Ovary (tissue), 9 donors: ENCODE results near the gene BICC1. TPM values are rescaled to one million over a fixed set of nuclear protein-coding genes. Genes with fewer than 3 reads are reported as not detected.

Experiments
- DNase-seq, 5 donors: peaks; one replicate each; pipeline ENCODE4 v3.0.0-alpha.2; 2019 to 2020
- H3K27ac ChIP-seq, 2 donors: fragments of 200-600 bp; one replicate each; pipeline versions ENCODE4 v1.5.1 to v1.8.0; 2019 to 2022
- H3K27me3 ChIP-seq: fragments of 200-600 bp; one replicate; pipeline ENCODE4 v1.8.0; 2022
- H3K36me3 ChIP-seq: fragments of 200-600 bp; sonication (generic); one replicate; pipeline ENCODE4 v1.5.1; 2019
- H3K4me1 ChIP-seq: one replicate; pipeline ENCODE4 v1.8.1; 2013; ENCODE audit warnings: mild to moderate bottlenecking, moderate library complexity; ENCODE audit not compliant: insufficient read depth
- H3K4me3 ChIP-seq: fragments of 200-600 bp; sonication (generic); one replicate; pipeline ENCODE4 v1.5.1; 2017
- H3K9me3 ChIP-seq, 2 donors: fragments of 200-600 bp in 1 of 2; sonication (generic) in 1 of 2; one replicate each; pipeline versions ENCODE4 v1.5.1 to v1.8.1; 2013 to 2019; ENCODE audit warnings: mild to moderate bottlenecking in 1 of 2, moderate library complexity in 1 of 2
- CTCF ChIP-seq, 3 donors: fragments of 450-650 bp in 2 of 3; fragments of 200-600 bp in 1 of 3; IDR thresholded peaks; one replicate each; pipeline versions ENCODE4 v1.5.1 to v1.8.0; 2016 to 2022; ENCODE audit warnings: antibody characterized with exemption in 3 of 3, mild to moderate bottlenecking in 1 of 3
- EP300 ChIP-seq: sonication (generic); formaldehyde crosslinking; IDR thresholded peaks from one replicate; pipeline ENCODE4 v1.6.1; 2017; ENCODE audit warnings: antibody characterized with exemption
- POLR2A ChIP-seq: fragments of 450-650 bp; IDR thresholded peaks from one replicate; pipeline ENCODE4 v1.6.1; 2017; ENCODE audit warnings: antibody characterized with exemption, mild to moderate bottlenecking, moderate library complexity
- WGBS, 3 donors: extraction: QIAGEN DNeasy Blood & Tissue Kit in 1 of 3; methylation state at CpG; one replicate each; pipeline versions ENCODE4 v1.1.5 to v1.1.7; 2013 to 2017; 5-methylcytosine and 5-hydroxymethylcytosine counted together
- intact Hi-C, 4 donors: fragments of 100-400 bp; cut with DNase I; formaldehyde crosslinking; loops; one replicate each; pipeline versions ENCODE4 v1.11.0 to v1.15.1; 2022 to 2023
- polyA plus RNA-seq, 2 donors: library from polyadenylated mRNA; stranded (reverse); fragments of 200-250 nt in 1 of 2; fragments of 350-450 nt in 1 of 2; fragmentation: Illumina TruSeq in 1 of 2; extraction: RNeasy Lipid Tissue Mini Kit (QIAGEN cat#74804) in 1 of 2; gene quantifications; one replicate each; pipeline ENCODE4 v1.2.3, GENCODE V29; 2013 to 2014
- total RNA-seq, 7 donors: library from RNA; depleted of rRNA in 2 of 7; stranded (reverse); fragments of >200 nt in 2 of 7; fragmentation: NEBNext Ultra II Directional in 3 of 7; extraction: Animal tissue kit (Norgen Biotek cat#: 25700) in 3 of 7; gene quantifications; one replicate each; pipeline versions ENCODE4 v1.1.0 to v1.2.4, GENCODE V29; 2016 to 2023
- donor health status: DM: no; HTN: no; CAD: no; lungs with moderate emphysema.
- donor health status: DM: no; HTN: no; CAD: no.
- donor health status: Bipolar disorder and iron deficiency.
- donor health status: DM: yes; HTN: yes; CAD: no.
- donor health status: DM: no; HTN: no; CAD: no.
- donor health status: DM: yes; HTN: yes; CAD: no.

BICC1 gene
- total and polyA plus RNA-seq, 9 donors: 13.6 to 43.4 (median 23.5) TPM

- TF ChIP-seq POLR2A (no peak), CTCF (IDR thresholded peaks at IDR 0.05) (no peak), EP300 (no peak)
Measured at GRCh38 chr10:58700591-58700990, 187.9 kb downstream of the BICC1 start.

GRCh38 chr10:58701405-58702135, 188.9 kb downstream of the BICC1 start:
- H3K4me3 ChIP-seq: no peak overlapping the region
- H3K27ac ChIP-seq: peak overlapping the region in 1 of 2 donors; percentile 1
- peak in 2 of 5 donors; percentile 25 to 70 for DNase-seq
- H3K9me3 ChIP-seq: no peaks in the 10 kb centered on the region
- no peaks in the 10 kb centered on the region for H3K36me3 ChIP-seq
- peaks cover 17% of the 10 kb centered on the region for H3K4me1 ChIP-seq
- TF ChIP-seq CTCF (IDR thresholded peaks at IDR 0.05): no peak
- TF ChIP-seq POLR2A: no peak
- TF ChIP-seq EP300: no peak
- 38 to 44% (median 38%) methylated on average over 6 of the region's 6 CpGs for WGBS, 3 donors
- intact Hi-C loops: no loop called here
- H3K27me3 ChIP-seq: no peaks in the 10 kb centered on the region

More at GRCh38 chr10:58700591-58700990, 187.9 kb downstream of the BICC1 start:
- no peak for DNase-seq
- Histone ChIP-seq H3K27me3 (no peaks in the 10 kb centered on the region), H3K4me1 (peaks cover 17% of the 10 kb centered on the region), H3K4me3 (no peak overlapping the region), H3K9me3 (no peaks in the 10 kb centered on the region), H3K27ac (no peak overlapping the region), H3K36me3 (no peaks in the 10 kb centered on the region)
- intact Hi-C loops: no loop called here
- whole genome bisulfite sequencing, 3 donors: 80 to 94% (median 84%) methylated on average over 1 of the region's 1 CpG

GRCh38 chr10:58704226-58704625, 191.6 kb downstream of the BICC1 start:
- H3K27ac ChIP-seq: no peak overlapping the region
- peaks cover 16% of the 10 kb centered on the region for H3K4me1 ChIP-seq

GRCh38 chr10:58704671-58705141, 192.0 kb downstream of the BICC1 start:
- Histone ChIP-seq H3K4me1 (peaks cover 15% of the 10 kb centered on the region), H3K9me3 (no peaks in the 10 kb centered on the region), H3K36me3 (no peaks in the 10 kb centered on the region), H3K4me3 (no peak overlapping the region), H3K27me3 (no peaks in the 10 kb centered on the region), H3K27ac (peak overlapping the region in 1 of 2 donors; percentile 14)
- no peak for DNase-seq
- TF ChIP-seq EP300: no peak
- no peak for TF ChIP-seq CTCF (IDR thresholded peaks at IDR 0.05)
- no peak for TF ChIP-seq POLR2A
- intact Hi-C loops: no loop called here
- WGBS, 3 donors: 12 to 13% (median 12%) methylated on average over 5 of the region's 5 CpGs

More at GRCh38 chr10:58704226-58704625, 191.6 kb downstream of the BICC1 start:
- intact Hi-C loops: no loop called here
- no peak for DNase-seq
- no peak overlapping the region for H3K4me3 ChIP-seq
- no peaks in the 10 kb centered on the region for H3K9me3 ChIP-seq
- H3K27me3 ChIP-seq: no peaks in the 10 kb centered on the region
- TF ChIP-seq POLR2A (no peak), EP300 (no peak), CTCF (IDR thresholded peaks at IDR 0.05) (no peak)
- no peaks in the 10 kb centered on the region for H3K36me3 ChIP-seq
- 79 to 95% (median 85%) methylated on average over 1 of the region's 1 CpG for WGBS, 3 donors
